Endothelial cell of umbilical vein (primary cell): ENCODE data around the gene ACAD10.

Experiments
- EZH2 ChIP-seq: IDR thresholded peaks from 2 replicates; pipeline ENCODE4 v1.6.1; 2012; ENCODE audit warnings: borderline replicate concordance, low read depth, mild to moderate bottlenecking, moderate library complexity, low read length, inconsistent platforms; ENCODE audit not compliant: severe bottlenecking
- JUN ChIP-seq: IDR thresholded peaks from 2 replicates; pipeline ENCODE4 v1.6.1; 2011; ENCODE audit warnings: borderline replicate concordance, low read depth; ENCODE audit not compliant: insufficient read length, insufficient read depth
- MYC ChIP-seq: IDR thresholded peaks from one replicate; pipeline ENCODE4 v1.6.1; 2011; ENCODE audit warnings: mild to moderate bottlenecking, low read depth, low read length
- POLR2A ChIP-seq: IDR thresholded peaks from 2 replicates; pipeline ENCODE4 v1.6.1; 2012; ENCODE audit warnings: low read depth, mild to moderate bottlenecking, control low read depth, low read length
- POLR2AphosphoS5 ChIP-seq: IDR thresholded peaks from 2 replicates; pipeline ENCODE4 v1.6.1; 2012; ENCODE audit warnings: low read depth, mild to moderate bottlenecking, control low read depth, low read length, moderate library complexity; ENCODE audit not compliant: insufficient read depth
- TF ChIP-seq, protein P1 (sequence below), 2 donors: IDR thresholded peaks; 1 replicate in 1 of 2; 2 replicates in 1 of 2; pipeline ENCODE4 v1.5.1; 2011; ENCODE audit warnings: low read length in 2 of 2, mild to moderate bottlenecking in 2 of 2, moderate library complexity in 2 of 2, control low read depth in 1 of 2, inconsistent platforms in 1 of 2, low read depth in 1 of 2; ENCODE audit not compliant: insufficient read depth in 1 of 2; ENCODE audit errors: extremely low read depth in 1 of 2

DNA sequence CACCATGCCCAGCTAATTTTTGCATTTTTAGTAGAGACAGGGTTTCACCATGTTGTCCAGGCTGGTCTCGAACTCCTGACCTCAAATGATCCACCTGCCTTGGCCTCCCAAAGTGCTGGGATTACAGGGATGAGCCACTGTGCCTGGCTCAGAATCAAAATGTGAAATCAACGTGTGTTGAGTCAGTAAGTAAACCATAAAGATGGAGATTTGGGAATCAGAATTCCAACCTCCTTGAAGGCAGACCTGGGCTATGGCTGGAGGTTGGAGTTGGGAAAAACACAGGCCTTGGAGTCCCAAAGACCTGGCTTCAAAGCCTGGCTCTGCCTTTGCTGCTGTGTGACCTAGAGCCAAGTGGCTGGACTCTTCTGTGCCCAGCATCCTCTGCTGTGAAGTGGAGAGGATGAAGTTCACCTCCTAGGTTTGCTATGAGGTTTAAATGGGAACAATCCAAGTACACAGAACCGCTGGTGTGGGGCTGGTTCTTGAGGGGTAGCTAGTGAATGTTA, 91.0 kb downstream of the ACAD10 start:
- TF ChIP-seq, protein P1, sequence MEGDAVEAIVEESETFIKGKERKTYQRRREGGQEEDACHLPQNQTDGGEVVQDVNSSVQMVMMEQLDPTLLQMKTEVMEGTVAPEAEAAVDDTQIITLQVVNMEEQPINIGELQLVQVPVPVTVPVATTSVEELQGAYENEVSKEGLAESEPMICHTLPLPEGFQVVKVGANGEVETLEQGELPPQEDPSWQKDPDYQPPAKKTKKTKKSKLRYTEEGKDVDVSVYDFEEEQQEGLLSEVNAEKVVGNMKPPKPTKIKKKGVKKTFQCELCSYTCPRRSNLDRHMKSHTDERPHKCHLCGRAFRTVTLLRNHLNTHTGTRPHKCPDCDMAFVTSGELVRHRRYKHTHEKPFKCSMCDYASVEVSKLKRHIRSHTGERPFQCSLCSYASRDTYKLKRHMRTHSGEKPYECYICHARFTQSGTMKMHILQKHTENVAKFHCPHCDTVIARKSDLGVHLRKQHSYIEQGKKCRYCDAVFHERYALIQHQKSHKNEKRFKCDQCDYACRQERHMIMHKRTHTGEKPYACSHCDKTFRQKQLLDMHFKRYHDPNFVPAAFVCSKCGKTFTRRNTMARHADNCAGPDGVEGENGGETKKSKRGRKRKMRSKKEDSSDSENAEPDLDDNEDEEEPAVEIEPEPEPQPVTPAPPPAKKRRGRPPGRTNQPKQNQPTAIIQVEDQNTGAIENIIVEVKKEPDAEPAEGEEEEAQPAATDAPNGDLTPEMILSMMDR (IDR thresholded peaks at IDR 0.05; ENCODE audit: extremely low read depth in 1 of 2, insufficient read depth in 1 of 2, low read depth in 1 of 2, low read length in 2 of 2) = no peak
- TF ChIP-seq EZH2 (no peak), POLR2AphosphoS5 (no peak), POLR2A (no peak), MYC (no peak), JUN (no peak)
